BLaER1 (cell line): ENCODE results near the gene GOLGA2.
A peak's percentile ranks its signal among the peaks of the same experiment; 100 is the strongest.
"Not testable (repeated sequence)": the region's sequence is repeated elsewhere in the genome, so short reads cannot be mapped to it uniquely, and the experiment has no call there.

Experiments
- H3K27ac ChIP-seq: shearing (Covaris generic); formaldehyde crosslinking; 2 replicates; pipeline ENCODE4 v1.8.1; 2022
- H3K27me3 ChIP-seq: shearing (Covaris generic); formaldehyde crosslinking; 2 replicates; pipeline ENCODE4 v1.8.1; 2022
- H3K36me3 ChIP-seq: shearing (Covaris generic); formaldehyde crosslinking; 2 replicates; pipeline ENCODE4 v1.8.1; 2022
- H3K4me1 ChIP-seq: shearing (Covaris generic); formaldehyde crosslinking; 2 replicates; pipeline ENCODE4 v1.8.1; 2022
- H3K4me2 ChIP-seq: shearing (Covaris generic); formaldehyde crosslinking; 2 replicates; pipeline ENCODE4 v1.8.1; 2022
- H3K4me3 ChIP-seq: shearing (Covaris generic); formaldehyde crosslinking; 2 replicates; pipeline ENCODE4 v1.8.1; 2022
- H3K9ac ChIP-seq: shearing (Covaris generic); formaldehyde crosslinking; 2 replicates; pipeline ENCODE4 v1.8.1; 2022
- H3K9me3 ChIP-seq: shearing (Covaris generic); formaldehyde crosslinking; 2 replicates; pipeline ENCODE4 v1.8.1; 2022
- H4K20me1 ChIP-seq: shearing (Covaris generic); formaldehyde crosslinking; 2 replicates; pipeline ENCODE4 v1.8.1; 2022
- Cebpa-rat ChIP-seq: shearing (Covaris generic); IDR thresholded peaks from 2 replicates; pipeline ENCODE4 v1.8.1; 2022

Gene GOLGA2

DNA sequence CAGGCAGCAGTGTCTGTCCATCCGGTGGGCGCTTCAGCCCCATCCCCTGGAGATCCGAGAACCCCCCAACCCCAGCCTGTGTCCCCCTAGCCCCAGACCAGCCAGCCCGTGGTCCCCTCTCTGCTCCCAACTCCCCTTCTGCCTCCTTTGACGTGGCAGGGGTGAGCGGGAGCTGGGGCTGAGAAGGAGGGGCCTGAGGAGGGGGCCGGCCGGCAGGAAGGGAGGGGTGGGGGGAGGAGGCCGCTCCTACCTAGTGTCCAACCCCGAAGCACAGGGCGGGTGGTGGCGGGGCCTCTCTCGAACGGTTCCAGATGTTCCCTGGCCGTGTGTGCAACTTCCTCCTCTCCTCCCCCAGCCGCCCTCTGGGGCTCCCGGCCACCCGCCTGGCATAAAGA is 31.0 kb downstream of the GOLGA2 start:
- Histone ChIP-seq H3K4me1 (peaks cover 54% of the 10 kb centered on the region), H4K20me1 (no peaks in the 10 kb centered on the region), H3K4me2 (peak overlapping the region; percentile 89), H3K36me3 (no peaks in the 10 kb centered on the region), H3K27ac (peak overlapping the region; percentile 91), H3K9me3 (no peaks in the 10 kb centered on the region), H3K4me3 (peak overlapping the region; percentile 45), H3K27me3 (no peaks in the 10 kb centered on the region), H3K9ac (peak overlapping the region; percentile 69)
- TF ChIP-seq Cebpa-rat: no peak

DNA sequence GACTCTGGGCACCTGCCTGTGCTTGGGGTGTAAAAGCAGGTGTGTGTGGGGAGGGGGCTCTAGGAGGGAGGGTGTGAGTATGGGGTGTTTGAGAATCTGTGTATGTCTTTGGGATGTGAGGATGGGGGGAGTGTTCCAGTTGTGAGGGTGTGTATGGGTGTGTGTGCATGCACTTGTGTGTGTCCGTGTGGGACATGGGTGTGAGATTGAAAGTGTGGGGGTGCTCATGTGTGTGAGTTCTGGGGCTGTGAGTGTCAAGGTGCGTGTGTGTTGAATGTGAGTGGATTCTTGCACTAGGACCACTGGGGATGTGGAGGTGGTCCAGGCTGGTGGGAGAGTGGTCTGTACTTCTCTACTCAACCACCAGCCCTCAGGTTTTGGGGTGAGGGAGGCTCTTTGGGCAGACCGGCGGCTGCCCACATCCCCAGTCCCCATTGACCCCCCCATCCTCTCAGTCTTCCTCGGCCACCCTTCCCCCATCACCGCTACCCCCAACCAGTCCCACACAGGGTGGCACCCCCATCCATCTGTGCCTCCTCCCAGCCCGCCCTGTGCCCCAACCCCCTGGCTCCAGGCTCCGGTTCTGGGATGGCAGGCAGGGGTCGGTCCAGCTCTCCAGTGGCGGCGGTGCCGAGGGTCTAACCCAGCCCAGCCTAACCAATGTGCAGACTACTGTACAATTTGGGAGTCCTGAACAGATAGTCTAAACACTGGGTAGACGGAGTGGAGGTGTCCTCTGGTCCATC is 31.5 kb downstream of the GOLGA2 start:
- peak overlapping the region; percentile 91 for H3K27ac ChIP-seq
- H4K20me1 ChIP-seq: no peaks in the 10 kb centered on the region
- no peaks in the 10 kb centered on the region for H3K36me3 ChIP-seq
- peaks cover 52% of the 10 kb centered on the region for H3K4me1 ChIP-seq
- H3K4me3 ChIP-seq: peak overlapping the region; percentile 45
- TF ChIP-seq Cebpa-rat: no peak
- peak overlapping the region; percentile 63 for H3K9ac ChIP-seq
- no peaks in the 10 kb centered on the region for H3K27me3 ChIP-seq
- peak overlapping the region; percentile 89 for H3K4me2 ChIP-seq
- no peaks in the 10 kb centered on the region for H3K9me3 ChIP-seq

DNA sequence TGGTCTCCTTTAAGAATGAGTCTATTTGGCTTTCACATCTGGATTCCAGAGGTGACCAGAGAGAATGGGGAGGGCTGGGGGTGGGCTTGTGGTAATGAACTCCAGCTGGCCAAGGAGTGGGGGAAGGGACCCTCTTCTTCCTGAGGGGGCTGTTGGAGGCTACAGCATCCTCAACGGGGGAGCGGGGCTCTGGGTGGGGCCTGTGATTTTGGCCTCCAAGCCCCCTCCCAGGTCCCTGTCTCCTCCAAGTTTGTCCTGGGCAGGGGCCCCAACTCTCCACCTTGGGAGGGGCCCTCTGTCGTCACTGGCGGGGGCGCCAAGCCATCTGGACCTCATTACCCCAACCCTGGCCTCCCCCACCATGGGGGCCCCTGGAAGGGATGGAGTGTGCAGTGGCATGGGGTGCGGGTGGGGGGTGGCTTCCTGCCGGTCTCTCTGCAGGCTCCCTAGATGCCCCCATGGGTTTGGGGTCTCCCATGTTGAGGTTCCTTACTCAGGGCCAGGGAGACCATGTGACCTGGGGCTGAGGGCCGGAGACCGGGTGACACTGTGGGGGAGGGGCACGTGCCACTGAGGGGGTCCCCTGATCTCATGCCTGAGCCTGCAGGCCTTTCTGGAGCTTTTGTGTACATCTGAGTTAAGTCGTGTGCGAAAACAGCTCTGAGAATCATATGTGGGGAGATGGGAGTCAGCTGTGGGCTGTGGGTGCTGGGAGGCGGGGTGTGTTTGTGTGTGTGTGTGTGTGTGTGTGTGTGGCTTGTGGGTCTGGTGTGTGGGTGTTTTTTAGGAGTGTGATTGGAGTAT is 32.4 kb downstream of the GOLGA2 start:
- peak overlapping the region; percentile 37; the same call in 1 of the 2 replicates for H3K27ac ChIP-seq
- no peaks in the 10 kb centered on the region for H3K27me3 ChIP-seq
- no peaks in the 10 kb centered on the region for H4K20me1 ChIP-seq
- TF ChIP-seq Cebpa-rat: no peak
- no peaks in the 10 kb centered on the region for H3K36me3 ChIP-seq
- no peak overlapping the region for H3K4me3 ChIP-seq
- no peaks in the 10 kb centered on the region for H3K9me3 ChIP-seq
- peaks cover 52% of the 10 kb centered on the region for H3K4me1 ChIP-seq
- no peak overlapping the region for H3K9ac ChIP-seq
- H3K4me2 ChIP-seq: peak overlapping the region; percentile 89

DNA sequence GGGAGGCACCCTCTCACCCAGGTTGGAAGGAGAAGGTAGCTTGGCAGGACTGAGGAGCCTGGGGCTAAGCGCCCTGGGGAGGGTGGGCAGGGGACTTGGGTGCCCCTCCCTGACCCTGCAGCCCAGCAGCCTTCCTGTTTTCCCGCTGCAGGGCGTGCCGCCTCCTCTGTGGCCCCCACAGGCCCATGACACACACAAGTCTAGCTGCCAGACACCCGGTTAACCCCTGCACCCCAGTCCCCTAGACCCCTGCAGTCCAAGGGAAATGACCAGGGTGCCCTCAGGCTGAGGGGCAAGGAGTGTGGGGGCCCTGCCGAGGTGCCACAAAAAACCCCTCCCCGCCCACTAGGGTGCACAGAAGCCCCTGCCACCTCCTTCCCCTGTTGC is 33.0 kb downstream of the GOLGA2 start:
- H3K4me3 ChIP-seq: no peak overlapping the region
- H3K27me3 ChIP-seq: no peaks in the 10 kb centered on the region
- H3K27ac ChIP-seq: no peak overlapping the region
- H3K9me3 ChIP-seq: no peaks in the 10 kb centered on the region
- no peaks in the 10 kb centered on the region for H3K36me3 ChIP-seq
- no peak overlapping the region for H3K9ac ChIP-seq
- no peaks in the 10 kb centered on the region for H4K20me1 ChIP-seq
- H3K4me2 ChIP-seq: peak overlapping the region; percentile 89
- no peak for TF ChIP-seq Cebpa-rat
- H3K4me1 ChIP-seq: peaks cover 52% of the 10 kb centered on the region

DNA sequence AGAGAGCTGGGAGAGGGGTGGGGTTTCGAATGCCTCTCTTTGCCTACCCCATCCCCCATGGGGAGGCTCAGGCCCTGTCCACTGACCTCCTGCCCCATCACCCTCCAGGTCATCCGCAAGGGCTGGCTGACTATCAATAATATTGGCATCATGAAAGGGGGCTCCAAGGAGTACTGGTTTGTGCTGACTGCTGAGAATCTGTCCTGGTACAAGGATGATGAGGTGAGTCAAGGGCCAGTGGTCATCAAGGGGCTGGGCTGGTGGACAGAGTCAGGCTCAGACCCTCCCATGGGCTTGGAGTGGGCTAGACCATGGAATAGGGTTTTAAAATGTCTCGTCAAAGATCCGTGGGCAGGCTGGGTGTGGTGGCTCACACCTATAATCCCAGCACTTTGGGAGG is 33.7 kb downstream of the GOLGA2 start:
- H3K36me3 ChIP-seq: no peaks in the 10 kb centered on the region
- H4K20me1 ChIP-seq: no peaks in the 10 kb centered on the region
- no peaks in the 10 kb centered on the region for H3K9me3 ChIP-seq
- TF ChIP-seq Cebpa-rat: no peak
- no peak overlapping the region for H3K27ac ChIP-seq
- H3K4me2 ChIP-seq: no peak overlapping the region
- H3K4me3 ChIP-seq: no peak overlapping the region
- no peak overlapping the region for H3K9ac ChIP-seq
- H3K27me3 ChIP-seq: no peaks in the 10 kb centered on the region
- H3K4me1 ChIP-seq: peaks cover 52% of the 10 kb centered on the region

DNA sequence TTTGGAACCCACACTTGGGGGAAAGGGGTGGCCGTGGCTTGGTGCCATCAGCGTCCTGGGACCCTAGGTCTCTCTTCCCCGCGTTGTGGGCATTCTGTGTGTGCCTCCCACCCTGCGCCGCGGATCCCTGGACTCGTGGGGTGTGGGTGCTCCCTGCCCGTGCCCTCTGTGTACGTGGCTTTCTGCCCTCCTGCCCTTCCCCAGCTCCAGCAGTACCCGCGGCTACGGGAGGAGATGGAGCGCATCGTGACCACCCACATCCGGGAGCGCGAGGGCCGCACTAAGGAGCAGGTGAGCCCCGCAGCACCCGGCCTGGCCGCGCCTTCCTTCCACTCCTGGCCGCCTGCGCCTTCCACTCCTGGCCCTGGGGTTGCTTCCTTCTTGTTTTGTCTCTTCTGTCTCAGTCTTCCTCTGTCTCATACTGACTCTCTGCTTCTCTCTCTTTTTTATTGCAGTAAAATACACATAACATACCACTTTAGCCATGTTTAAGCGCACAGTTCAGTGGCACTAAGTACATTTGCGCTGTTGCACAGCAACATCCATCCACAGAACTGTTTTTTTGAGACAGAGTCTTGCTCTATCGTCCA is 41.9 kb downstream of the GOLGA2 start:
- Histone ChIP-seq H3K9me3 (no peaks in the 10 kb centered on the region), H3K4me1 (peaks cover 19% of the 10 kb centered on the region), H3K27ac (no peak overlapping the region), H4K20me1 (no peaks in the 10 kb centered on the region), H3K27me3 (no peaks in the 10 kb centered on the region), H3K4me2 (peak overlapping the region; percentile 55), H3K36me3 (no peaks in the 10 kb centered on the region), H3K9ac (no peak overlapping the region), H3K4me3 (no peak overlapping the region)
- TF ChIP-seq Cebpa-rat: no peak

DNA sequence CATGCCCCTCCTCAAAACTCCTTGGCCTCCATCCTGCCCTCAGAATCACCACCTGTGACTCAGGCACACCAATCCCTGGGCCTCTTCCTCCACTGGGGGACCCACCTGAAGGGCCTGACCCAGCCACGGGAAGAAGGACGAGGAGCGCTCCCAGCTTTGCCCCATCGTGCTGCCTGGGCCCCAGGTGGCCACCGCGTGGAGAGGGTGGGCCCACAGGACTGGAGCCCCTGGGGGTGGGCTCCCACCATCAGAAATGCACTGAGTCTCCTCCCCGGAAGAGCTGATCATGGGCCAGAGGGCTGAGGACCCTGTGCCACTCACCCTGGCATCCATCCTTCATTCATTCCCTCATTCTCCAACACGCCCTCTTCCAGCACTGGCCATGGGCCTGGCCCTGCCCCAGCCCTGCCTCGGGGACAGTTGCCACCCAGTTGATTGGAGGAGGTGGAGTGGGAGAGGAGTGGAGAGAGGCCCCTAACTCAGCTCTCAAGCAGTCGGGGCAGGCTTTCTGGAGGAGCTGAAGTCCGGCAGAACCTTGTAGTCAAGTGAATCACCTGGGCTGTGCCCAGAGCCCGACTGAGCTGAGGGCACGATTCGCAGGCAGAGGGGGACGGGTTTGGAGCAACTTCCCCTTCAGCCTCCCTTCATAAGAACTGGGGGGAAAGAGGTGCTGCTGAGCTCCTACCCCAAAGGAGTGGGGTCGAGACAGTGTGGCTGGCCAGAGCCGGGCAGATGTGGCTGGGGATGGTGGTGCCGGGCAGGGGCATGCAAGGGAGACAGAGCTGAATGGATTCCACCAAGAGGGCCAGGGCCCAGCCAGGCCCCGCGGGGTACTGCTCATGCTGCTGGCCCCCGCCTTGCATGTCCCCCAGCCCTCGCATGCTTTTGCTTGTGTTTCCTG is 43.0 kb downstream of the GOLGA2 start:
- H3K4me1 ChIP-seq: peaks cover 19% of the 10 kb centered on the region
- H3K27ac ChIP-seq: no peak overlapping the region
- H3K9ac ChIP-seq: no peak overlapping the region
- H3K4me2 ChIP-seq: peak overlapping the region; percentile 55
- no peak for TF ChIP-seq Cebpa-rat
- no peaks in the 10 kb centered on the region for H3K27me3 ChIP-seq
- no peaks in the 10 kb centered on the region for H4K20me1 ChIP-seq
- no peaks in the 10 kb centered on the region for H3K9me3 ChIP-seq
- no peaks in the 10 kb centered on the region for H3K36me3 ChIP-seq
- H3K4me3 ChIP-seq: no peak overlapping the region

DNA sequence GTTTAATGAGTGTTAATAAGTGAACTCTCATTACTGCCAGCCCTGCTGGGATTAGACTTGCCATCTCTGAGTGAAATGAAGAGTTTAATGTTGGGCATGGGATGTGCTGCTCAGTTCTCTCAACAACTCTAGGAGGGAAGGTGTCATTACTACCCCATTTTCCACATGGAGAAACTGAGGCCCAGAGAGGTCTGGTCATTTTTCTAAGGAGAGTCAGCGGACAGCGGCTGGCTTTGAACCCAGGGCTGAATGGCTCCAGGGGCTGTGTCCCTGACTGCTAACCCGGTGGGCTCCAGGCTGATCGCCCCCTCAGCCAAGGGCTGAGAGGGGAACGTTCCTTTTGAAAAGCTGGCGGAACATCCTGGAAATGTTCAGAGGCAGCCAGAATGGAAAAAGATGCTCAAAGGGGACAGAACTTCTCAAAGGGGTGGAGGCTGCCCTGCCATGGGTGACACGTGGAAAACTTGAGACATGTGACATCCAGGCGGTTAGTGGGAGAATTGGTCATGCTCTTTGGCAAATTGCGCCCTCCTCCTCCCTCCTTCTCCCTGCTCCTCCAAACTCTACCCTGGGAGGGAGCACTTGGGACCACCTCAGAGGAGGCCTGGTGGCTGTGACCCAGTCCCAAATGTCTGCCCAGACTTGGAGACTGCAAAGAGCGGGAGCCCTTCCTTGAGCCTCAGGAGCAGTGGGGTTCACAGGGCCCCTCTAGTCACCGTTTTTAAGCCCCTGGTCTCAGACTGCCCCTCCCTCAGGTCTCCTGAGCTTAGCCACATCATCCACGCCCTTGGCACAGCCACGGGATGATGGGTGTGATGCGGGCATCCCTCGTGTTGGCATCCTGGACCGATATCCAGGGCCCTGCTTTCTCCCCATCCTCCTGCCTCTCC is 43.9 kb downstream of the GOLGA2 start:
- Histone ChIP-seq H3K27ac (no peak overlapping the region), H3K9ac (no peak overlapping the region), H3K4me3 (no peak overlapping the region)

DNA sequence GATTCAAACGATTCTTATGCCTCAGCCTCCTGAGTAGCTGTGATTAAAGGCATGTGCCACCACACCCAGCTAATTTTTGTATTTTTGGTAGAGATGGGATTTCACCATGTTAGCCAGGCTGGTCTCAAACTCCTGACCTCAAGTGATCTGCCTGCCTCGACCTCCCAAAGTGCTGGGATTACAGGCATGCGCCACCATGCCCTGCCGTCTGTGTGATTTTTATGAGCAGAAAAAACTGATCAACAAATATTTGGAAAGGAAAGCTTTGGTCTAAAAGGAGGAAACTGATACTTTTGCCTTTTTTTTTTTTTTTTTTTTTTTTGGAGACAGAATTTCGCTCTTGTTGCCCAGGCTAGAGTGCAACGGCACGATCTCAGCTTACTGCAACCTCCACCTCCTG is 44.9 kb downstream of the GOLGA2 start:
- not testable (repeated sequence) for H3K9ac ChIP-seq, H4K20me1 ChIP-seq, H3K36me3 ChIP-seq, H3K27me3 ChIP-seq, H3K4me3 ChIP-seq, H3K4me2 ChIP-seq, H3K9me3 ChIP-seq, H3K27ac ChIP-seq
- H3K4me1 ChIP-seq: peaks cover 19% of the 10 kb centered on the region

More for the DNA sequence above, 43.9 kb downstream of the GOLGA2 start:
- Histone ChIP-seq H3K36me3 (no peaks in the 10 kb centered on the region), H3K4me1 (peaks cover 19% of the 10 kb centered on the region), H4K20me1 (no peaks in the 10 kb centered on the region), H3K27me3 (no peaks in the 10 kb centered on the region), H3K9me3 (no peaks in the 10 kb centered on the region), H3K4me2 (no peak overlapping the region)
- TF ChIP-seq Cebpa-rat: no peak
